ENCODE measurements around the gene ST8SIA5.

ST8SIA5 gene

GRCh38 chr18:46728219-46728930 lies 28.5 kb downstream of the ST8SIA5 start:
- POLR2A ChIA-PET, result no interaction called here
- no peak for DNase-seq (ENCODE audit: extremely low spot score)
- TF ChIP-seq HDGF (IDR thresholded peaks at IDR 0.05; ENCODE audit: borderline replicate concordance), result no peak
- TF ChIP-seq TARDBP (IDR thresholded peaks at IDR 0.05), result no peak
- TF ChIP-seq L3MBTL2 (conservative IDR thresholded peaks at IDR 0.05), result no peak
- no peak for TF ChIP-seq PKNOX1 (IDR thresholded peaks at IDR 0.05)
- TF ChIP-seq SUZ12 (IDR thresholded peaks at IDR 0.05), result no peak
- TF ChIP-seq SP1 (IDR thresholded peaks at IDR 0.05), result no peak
- no peak for TF ChIP-seq ELF4 (IDR thresholded peaks at IDR 0.05)
- TF ChIP-seq ARNT (IDR thresholded peaks at IDR 0.05), result no peak
- CTCF ChIA-PET, result no interaction called here

- TF ChIP-seq FOXK2 (IDR thresholded peaks at IDR 0.05) (no peak), ARNT (IDR thresholded peaks at IDR 0.05) (no peak), SP1 (IDR thresholded peaks at IDR 0.05) (no peak), TARDBP (IDR thresholded peaks at IDR 0.05) (no peak), CTBP1 (IDR thresholded peaks at IDR 0.05; ENCODE audit: borderline replicate concordance) (no peak), FOXA1 (IDR thresholded peaks at IDR 0.05) (no peak), NFRKB (IDR thresholded peaks at IDR 0.05) (no peak), ZNF384 (IDR thresholded peaks at IDR 0.05) (no peak), L3MBTL2 (conservative IDR thresholded peaks at IDR 0.05) (no peak), ELF4 (IDR thresholded peaks at IDR 0.05) (no peak), PKNOX1 (IDR thresholded peaks at IDR 0.05) (no peak), SUZ12 (IDR thresholded peaks at IDR 0.05) (no peak), HDGF (IDR thresholded peaks at IDR 0.05; ENCODE audit: borderline replicate concordance) (no peak), BHLHE40 (IDR thresholded peaks at IDR 0.05; ENCODE audit: borderline replicate concordance) (no peak), FOXM1 (IDR thresholded peaks at IDR 0.05; ENCODE audit: borderline replicate concordance) (no peak), LEF1 (IDR thresholded peaks at IDR 0.05; ENCODE audit: borderline replicate concordance) (no peak)
- DNase-seq (ENCODE audit: extremely low spot score), result no peak
- ChIA-PET POLR2A (no interaction called here), CTCF (no interaction called here)
Observed at GRCh38 chr18:46727177-46727576, 29.7 kb downstream of the ST8SIA5 start.

- TF ChIP-seq ZNF384 (IDR thresholded peaks at IDR 0.05) (no peak), L3MBTL2 (conservative IDR thresholded peaks at IDR 0.05) (no peak), CTBP1 (IDR thresholded peaks at IDR 0.05; ENCODE audit: borderline replicate concordance) (no peak), TARDBP (IDR thresholded peaks at IDR 0.05) (no peak), PKNOX1 (IDR thresholded peaks at IDR 0.05) (no peak), LEF1 (IDR thresholded peaks at IDR 0.05; ENCODE audit: borderline replicate concordance) (no peak), ARNT (IDR thresholded peaks at IDR 0.05) (no peak)
- CTCF ChIA-PET, result interaction anchor here (0.7 kb wide), 1 partner anchor 470 kb away, joined by 3 read pairs; no protein-coding TSS in a partner anchor
- no peak for DNase-seq (ENCODE audit: extremely low spot score)
- POLR2A ChIA-PET, result no interaction called here
Observed at GRCh38 chr18:46725310-46725709, 31.5 kb downstream of the ST8SIA5 start.

GRCh38 chr18:46723856-46724415 lies 32.9 kb downstream of the ST8SIA5 start:
- no peak for DNase-seq (ENCODE audit: extremely low spot score)
- ChIA-PET POLR2A (no interaction called here), CTCF (no interaction called here)
- TF ChIP-seq SUZ12 (IDR thresholded peaks at IDR 0.05), result no peak
- TF ChIP-seq PKNOX1 (IDR thresholded peaks at IDR 0.05), result no peak
- TF ChIP-seq BHLHE40 (IDR thresholded peaks at IDR 0.05; ENCODE audit: borderline replicate concordance), result no peak
- TF ChIP-seq FOXM1 (IDR thresholded peaks at IDR 0.05; ENCODE audit: borderline replicate concordance), result no peak
- TF ChIP-seq L3MBTL2 (conservative IDR thresholded peaks at IDR 0.05), result no peak
- no peak for TF ChIP-seq FOXK2 (IDR thresholded peaks at IDR 0.05)

GRCh38 chr18:46722051-46722450 lies 34.8 kb downstream of the ST8SIA5 start:
- ChIA-PET POLR2A (no interaction called here), CTCF (no interaction called here)
- TF ChIP-seq CTBP1 (IDR thresholded peaks at IDR 0.05; ENCODE audit: borderline replicate concordance), result no peak
- TF ChIP-seq TARDBP (IDR thresholded peaks at IDR 0.05), result no peak
- TF ChIP-seq FOXK2 (IDR thresholded peaks at IDR 0.05), result no peak
- TF ChIP-seq L3MBTL2 (conservative IDR thresholded peaks at IDR 0.05), result no peak
- no peak for TF ChIP-seq HDGF (IDR thresholded peaks at IDR 0.05; ENCODE audit: borderline replicate concordance)
- TF ChIP-seq BHLHE40 (IDR thresholded peaks at IDR 0.05; ENCODE audit: borderline replicate concordance), result no peak
- TF ChIP-seq SUZ12 (IDR thresholded peaks at IDR 0.05), result no peak
- no peak for TF ChIP-seq FOXA1 (IDR thresholded peaks at IDR 0.05)
- no peak for TF ChIP-seq ELF4 (IDR thresholded peaks at IDR 0.05)
- no peak for TF ChIP-seq LEF1 (IDR thresholded peaks at IDR 0.05; ENCODE audit: borderline replicate concordance)
- no peak for TF ChIP-seq ZNF384 (IDR thresholded peaks at IDR 0.05)
- TF ChIP-seq PKNOX1 (IDR thresholded peaks at IDR 0.05), result no peak
- no peak for TF ChIP-seq NFRKB (IDR thresholded peaks at IDR 0.05)
- TF ChIP-seq ARNT (IDR thresholded peaks at IDR 0.05), result no peak
- no peak for TF ChIP-seq SP1 (IDR thresholded peaks at IDR 0.05)
- TF ChIP-seq FOXM1 (IDR thresholded peaks at IDR 0.05; ENCODE audit: borderline replicate concordance), result no peak
- no peak for DNase-seq (ENCODE audit: extremely low spot score)
